ENCODE results near the gene NR3C1.

DNA sequence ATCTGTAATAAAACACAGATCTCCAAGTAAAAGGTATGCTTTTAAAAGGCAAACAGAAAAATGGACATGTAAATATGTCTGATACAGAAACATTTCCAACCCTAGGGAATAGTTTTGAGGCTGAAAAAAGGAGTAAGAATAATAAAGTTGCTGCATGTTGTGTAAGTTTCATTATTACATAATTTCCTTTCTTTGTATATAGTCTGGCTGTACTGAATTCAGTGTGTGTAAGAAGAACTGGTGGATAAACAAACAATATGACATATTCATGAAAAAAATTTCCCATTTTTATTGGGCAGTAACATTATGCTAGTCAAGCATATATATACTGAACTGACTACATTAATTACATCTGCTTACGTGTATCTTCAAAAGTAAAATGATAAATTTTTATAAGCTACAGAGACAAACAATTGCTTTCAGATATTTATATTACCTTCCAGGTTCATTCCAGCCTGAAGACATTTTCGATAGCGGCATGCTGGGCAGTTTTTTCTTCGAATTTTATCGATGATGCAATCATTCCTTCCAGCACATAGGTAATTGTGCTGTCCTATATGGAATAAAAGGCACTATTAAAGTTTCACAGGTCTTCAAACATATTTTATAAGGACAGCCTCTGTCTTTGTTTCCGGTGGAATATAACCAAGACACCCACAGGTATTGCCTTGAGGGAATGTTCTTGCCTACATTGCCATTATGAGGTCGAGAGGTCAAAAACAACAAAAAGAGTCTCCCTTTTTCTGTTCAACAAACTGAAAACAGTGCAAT, 93.6 kb downstream of the NR3C1 start:
- TF ChIP-seq CTCF (IDR thresholded peaks at IDR 0.05 in 4 of 5, conservative IDR thresholded peaks at IDR 0.05 in 1 of 5) (no peak), POLR2A (IDR thresholded peaks at IDR 0.05) (no peak)

Data from gastrocnemius medialis (tissue), 4 donors.